ENCODE measurements around the gene NID1. TPM values are rescaled to one million over a fixed set of nuclear protein-coding genes. Genes with fewer than 3 reads are reported as not detected.

NID1 gene
- total RNA-seq, 3 donors from 2014 or later, result 60.3 to 288 (median 154) TPM

DNA sequence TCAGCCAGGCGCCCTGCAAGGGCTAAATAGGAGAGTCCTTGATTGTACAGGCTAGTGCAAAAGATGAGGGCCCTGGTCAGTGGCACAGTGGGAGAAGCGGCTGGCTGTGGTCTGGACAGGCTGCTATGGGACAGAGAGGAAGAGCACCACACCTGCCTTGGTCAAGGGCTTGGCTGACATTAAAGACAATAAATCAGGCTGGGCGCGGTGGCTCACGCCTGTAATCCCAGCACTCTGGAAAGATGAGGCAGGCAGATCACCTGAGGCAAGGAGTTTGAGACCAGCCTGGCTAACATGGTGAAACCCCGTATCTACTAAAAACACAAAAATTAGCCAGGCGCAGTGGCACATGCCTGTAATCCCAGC is 62.9 kb downstream of the NID1 start:
- Histone ChIP-seq H3K27me3 (no peaks in the 10 kb centered on the region), H3K4me3 (no peak overlapping the region), H3K4me1 (no peaks in the 10 kb centered on the region), H3K27ac (peak overlapping the region in 1 of 2 donors; percentile 62), H3K36me3 (no peaks in the 10 kb centered on the region), H3K9me3 (no peaks in the 10 kb centered on the region)
- intact Hi-C loops (cut with DNase I; ENCODE audit: low total_unique reads), result no loop called here
- TF ChIP-seq, protein P1, sequence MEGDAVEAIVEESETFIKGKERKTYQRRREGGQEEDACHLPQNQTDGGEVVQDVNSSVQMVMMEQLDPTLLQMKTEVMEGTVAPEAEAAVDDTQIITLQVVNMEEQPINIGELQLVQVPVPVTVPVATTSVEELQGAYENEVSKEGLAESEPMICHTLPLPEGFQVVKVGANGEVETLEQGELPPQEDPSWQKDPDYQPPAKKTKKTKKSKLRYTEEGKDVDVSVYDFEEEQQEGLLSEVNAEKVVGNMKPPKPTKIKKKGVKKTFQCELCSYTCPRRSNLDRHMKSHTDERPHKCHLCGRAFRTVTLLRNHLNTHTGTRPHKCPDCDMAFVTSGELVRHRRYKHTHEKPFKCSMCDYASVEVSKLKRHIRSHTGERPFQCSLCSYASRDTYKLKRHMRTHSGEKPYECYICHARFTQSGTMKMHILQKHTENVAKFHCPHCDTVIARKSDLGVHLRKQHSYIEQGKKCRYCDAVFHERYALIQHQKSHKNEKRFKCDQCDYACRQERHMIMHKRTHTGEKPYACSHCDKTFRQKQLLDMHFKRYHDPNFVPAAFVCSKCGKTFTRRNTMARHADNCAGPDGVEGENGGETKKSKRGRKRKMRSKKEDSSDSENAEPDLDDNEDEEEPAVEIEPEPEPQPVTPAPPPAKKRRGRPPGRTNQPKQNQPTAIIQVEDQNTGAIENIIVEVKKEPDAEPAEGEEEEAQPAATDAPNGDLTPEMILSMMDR (IDR thresholded peaks at IDR 0.05), result no peak
- no peak for TF ChIP-seq POLR2AphosphoS5 (IDR thresholded peaks at IDR 0.05)
- no peak for TF ChIP-seq POLR2A (IDR thresholded peaks at IDR 0.05)
- no peak for DNase-seq (ENCODE audit: low spot score in 2 of 2)

DNA sequence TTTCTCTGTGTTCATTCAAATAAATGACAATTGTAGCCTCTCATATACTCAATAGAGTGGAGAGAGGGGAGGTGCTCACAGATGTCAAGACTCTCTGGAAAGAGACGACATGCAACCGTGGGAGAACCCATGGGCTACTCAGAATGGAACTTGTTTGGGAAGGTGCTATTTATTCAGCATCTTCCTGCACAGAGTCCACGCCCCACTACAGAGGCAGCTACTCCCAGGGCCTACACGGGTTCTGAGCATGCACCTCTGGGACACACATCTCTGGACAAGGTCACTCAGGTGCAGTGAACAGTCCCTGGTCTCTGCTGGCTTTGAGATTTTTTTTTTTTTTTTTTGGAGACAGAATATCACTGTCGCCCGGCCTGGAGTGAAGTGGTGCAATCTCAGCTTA is 64.1 kb downstream of the NID1 start:
- Histone ChIP-seq H3K27me3 (no peaks in the 10 kb centered on the region), H3K4me3 (no peak overlapping the region), H3K27ac (peak overlapping the region in 1 of 2 donors; percentile 62), H3K36me3 (no peaks in the 10 kb centered on the region), H3K4me1 (no peaks in the 10 kb centered on the region), H3K9me3 (no peaks in the 10 kb centered on the region)
- intact Hi-C loops (cut with DNase I; ENCODE audit: low total_unique reads), result no loop called here
- TF ChIP-seq, protein P1 (IDR thresholded peaks at IDR 0.05), result no peak
- TF ChIP-seq POLR2A (IDR thresholded peaks at IDR 0.05) (no peak), POLR2AphosphoS5 (IDR thresholded peaks at IDR 0.05) (no peak)
- no peak for DNase-seq (ENCODE audit: low spot score in 2 of 2)

DNA sequence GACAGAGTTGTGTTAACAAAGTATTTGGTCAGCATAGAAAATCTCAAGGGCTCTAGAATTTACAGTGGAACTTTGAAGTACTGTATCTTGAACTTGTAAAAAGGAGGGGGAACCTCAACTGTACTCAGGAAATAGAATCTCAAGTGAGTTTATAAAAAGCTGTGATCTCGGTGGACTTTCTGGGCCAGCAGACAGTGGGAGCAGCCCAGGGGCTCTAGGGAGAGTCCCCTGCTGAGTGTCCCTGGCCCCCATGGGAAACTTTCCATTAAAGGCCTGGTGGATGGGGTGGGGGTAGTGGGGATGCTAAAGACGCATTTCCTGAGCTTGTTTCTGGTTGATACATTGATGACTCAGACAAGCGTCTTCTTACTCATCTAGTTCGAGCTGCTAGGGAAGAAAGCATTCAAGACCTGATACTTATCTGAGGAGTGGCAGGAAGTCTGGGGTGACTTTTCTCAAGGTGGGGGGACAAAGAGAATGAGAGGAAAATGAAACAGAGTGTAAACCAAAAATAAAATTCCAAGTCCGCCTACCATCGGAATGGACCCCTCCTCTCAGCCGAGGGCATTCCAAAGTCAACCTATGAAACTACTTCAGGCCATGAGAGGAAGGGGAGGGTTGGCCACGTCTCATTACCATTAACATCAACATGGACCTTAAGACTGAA is 65.5 kb downstream of the NID1 start:
- Histone ChIP-seq H3K27me3 (no peaks in the 10 kb centered on the region), H3K4me1 (no peaks in the 10 kb centered on the region), H3K27ac (peak overlapping the region in 1 of 2 donors; percentile 30), H3K36me3 (no peaks in the 10 kb centered on the region), H3K4me3 (no peak overlapping the region), H3K9me3 (no peaks in the 10 kb centered on the region)
- TF ChIP-seq POLR2A (IDR thresholded peaks at IDR 0.05) (no peak), POLR2AphosphoS5 (IDR thresholded peaks at IDR 0.05) (no peak)
- TF ChIP-seq, protein P1 (IDR thresholded peaks at IDR 0.05), result no peak
- no peak for DNase-seq (ENCODE audit: low spot score in 2 of 2)
- intact Hi-C loops (cut with DNase I; ENCODE audit: low total_unique reads), result no loop called here

DNA sequence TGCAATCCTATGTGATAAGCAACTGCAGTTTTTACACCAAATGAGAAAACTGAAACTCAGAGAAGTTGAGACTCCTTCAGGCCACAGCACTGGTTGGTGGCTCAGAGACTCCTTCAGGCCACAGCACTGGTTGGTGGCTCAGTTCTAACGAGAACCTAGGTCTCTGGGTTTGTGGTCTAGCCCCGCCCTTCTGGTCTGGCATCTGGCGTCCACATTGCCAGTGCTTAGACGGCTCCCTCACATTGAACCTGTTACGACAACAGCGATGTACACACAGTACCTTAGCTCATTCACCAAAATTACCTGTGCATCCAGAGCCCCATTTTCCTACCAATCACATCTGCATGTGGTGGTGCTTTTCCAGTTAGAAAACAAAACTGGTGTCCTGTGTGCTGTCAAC is 66.1 kb downstream of the NID1 start:
- no peak for DNase-seq (ENCODE audit: low spot score in 2 of 2)
- TF ChIP-seq, protein P1 (IDR thresholded peaks at IDR 0.05), result no peak
- TF ChIP-seq POLR2A (IDR thresholded peaks at IDR 0.05) (no peak), POLR2AphosphoS5 (IDR thresholded peaks at IDR 0.05) (no peak)
- intact Hi-C loops (cut with DNase I; ENCODE audit: low total_unique reads), result no loop called here
- H3K9me3 ChIP-seq, result no peaks in the 10 kb centered on the region
- H3K27ac ChIP-seq, result peak overlapping the region in 1 of 2 donors; percentile 25
- no peaks in the 10 kb centered on the region for H3K36me3 ChIP-seq
- no peaks in the 10 kb centered on the region for H3K4me1 ChIP-seq
- no peaks in the 10 kb centered on the region for H3K27me3 ChIP-seq
- no peak overlapping the region for H3K4me3 ChIP-seq

DNA sequence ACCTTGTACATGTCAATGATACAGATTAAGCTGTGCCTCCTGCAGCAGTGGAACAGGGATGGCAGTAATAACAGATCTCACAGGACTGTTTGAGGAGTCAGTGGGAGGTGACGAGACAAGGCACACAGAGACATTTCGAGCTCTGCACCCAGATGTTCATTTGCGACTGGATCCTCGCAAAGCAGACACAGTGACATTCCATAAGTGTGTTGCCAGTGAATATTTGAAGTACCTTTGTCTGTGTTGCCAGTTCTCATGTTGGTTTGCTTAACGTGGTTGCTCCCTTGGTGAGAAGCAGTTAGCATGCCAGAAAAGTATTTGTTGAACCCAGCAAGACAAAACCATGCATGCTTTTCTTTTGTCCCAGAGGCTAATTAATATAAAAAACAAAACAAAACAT is 67.0 kb downstream of the NID1 start:
- Histone ChIP-seq H3K4me3 (no peak overlapping the region), H3K4me1 (no peaks in the 10 kb centered on the region), H3K27me3 (no peaks in the 10 kb centered on the region), H3K9me3 (no peaks in the 10 kb centered on the region), H3K36me3 (no peaks in the 10 kb centered on the region), H3K27ac (peak overlapping the region in 1 of 2 donors; percentile 19)
- intact Hi-C loops (cut with DNase I; ENCODE audit: low total_unique reads), result no loop called here
- DNase-seq (ENCODE audit: low spot score in 2 of 2), result no peak
- TF ChIP-seq POLR2AphosphoS5 (IDR thresholded peaks at IDR 0.05), result no peak
- TF ChIP-seq, protein P1 (IDR thresholded peaks at IDR 0.05), result no peak
- TF ChIP-seq POLR2A (IDR thresholded peaks at IDR 0.05), result no peak
